Measurements from ENCODE around the gene RETREG2.

RETREG2 gene

GRCh38 chr2:219158586-219158985 lies 19.5 kb upstream of the RETREG2 start:
- no peaks in the 10 kb centered on the region for H3K9me3 Mint-ChIP-seq
- H3K4me1 Mint-ChIP-seq, result peaks cover 18% of the 10 kb centered on the region
- ATAC-seq (replicated peaks; ENCODE audit: extremely low read depth, poor library complexity, severe bottlenecking) (no peak), DNase-seq (ENCODE audit: low spot score in 2 of 2) (no peak)
- H3K36me3 Mint-ChIP-seq (ENCODE audit: insufficient read depth), result peaks cover 31% of the 10 kb centered on the region
- H3K27me3 Mint-ChIP-seq, result no peaks in the 10 kb centered on the region
- H3K4me3 Mint-ChIP-seq, result no peak overlapping the region
- H3K27ac Mint-ChIP-seq (ENCODE audit: low read depth), result no peak overlapping the region

GRCh38 chr2:219159771-219160185 lies 18.3 kb upstream of the RETREG2 start:
- H3K36me3 Mint-ChIP-seq (ENCODE audit: insufficient read depth), result peaks cover 31% of the 10 kb centered on the region
- peaks cover 18% of the 10 kb centered on the region for H3K4me1 Mint-ChIP-seq
- H3K9me3 Mint-ChIP-seq, result no peaks in the 10 kb centered on the region
- DNase-seq (ENCODE audit: low spot score in 2 of 2), result no peak
- peak overlapping the region; percentile 88 for H3K4me3 Mint-ChIP-seq
- no peak for ATAC-seq (replicated peaks; ENCODE audit: extremely low read depth, poor library complexity, severe bottlenecking)
- no peaks in the 10 kb centered on the region for H3K27me3 Mint-ChIP-seq
- peak overlapping the region; percentile 90 for H3K27ac Mint-ChIP-seq (ENCODE audit: low read depth)

GRCh38 chr2:219160186-219161017 lies 17.7 kb upstream of the RETREG2 start, which contains the start of gene NHEJ1:
Gene NHEJ1, minus strand, starts transcription at chr2:219160815. Its CDS starts 2,453 bp downstream, at chr2:219158362.
- H3K4me3 Mint-ChIP-seq, result peak within 1 kb of the TSS; percentile 88
- peak within 1 kb of the TSS; percentile 90 for H3K27ac Mint-ChIP-seq (ENCODE audit: low read depth)
- DNase-seq (ENCODE audit: low spot score in 2 of 2) (peak; percentile 89 to 93), ATAC-seq (replicated peaks; ENCODE audit: extremely low read depth, poor library complexity, severe bottlenecking) (peak; percentile 92)
- H3K4me1 Mint-ChIP-seq, result peaks cover 18% of the 10 kb centered on the region
- no peaks in the 10 kb centered on the region for H3K27me3 Mint-ChIP-seq
- peaks cover 29% of the 10 kb centered on the region for H3K36me3 Mint-ChIP-seq (ENCODE audit: insufficient read depth)
- H3K9me3 Mint-ChIP-seq, result no peaks in the 10 kb centered on the region

- Mint-ChIP-seq H3K4me3 (peak overlapping the region; percentile 88), H3K27ac (ENCODE audit: low read depth) (peak overlapping the region; percentile 90), H3K27me3 (no peaks in the 10 kb centered on the region), H3K36me3 (ENCODE audit: insufficient read depth) (peaks cover 27% of the 10 kb centered on the region), H3K4me1 (peaks cover 18% of the 10 kb centered on the region), H3K9me3 (no peaks in the 10 kb centered on the region)
- ATAC-seq (replicated peaks; ENCODE audit: extremely low read depth, poor library complexity, severe bottlenecking) (no peak), DNase-seq (ENCODE audit: low spot score in 2 of 2) (no peak)
These were observed 17.0 kb upstream of the RETREG2 start for GRCh38 chr2:219161097-219161496.

DNA sequence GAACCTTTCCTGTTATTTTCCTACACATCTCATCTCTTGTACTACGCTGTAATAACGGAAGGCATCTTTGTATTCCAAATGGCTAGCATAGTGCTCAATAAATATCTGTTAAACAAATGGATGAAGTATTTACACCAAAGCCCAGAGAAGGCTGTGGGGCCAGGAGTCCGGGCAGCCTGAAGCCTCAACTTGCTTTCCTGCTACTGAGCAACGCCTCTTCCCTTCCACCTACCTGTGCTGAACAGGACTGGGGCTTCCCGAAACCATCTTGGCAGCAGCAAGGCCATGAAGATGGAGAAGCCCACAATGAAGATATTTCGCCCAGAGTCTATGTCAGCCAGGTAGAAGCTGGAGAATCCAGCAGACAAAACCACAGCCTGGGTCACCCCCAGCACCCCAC lies 14.9 kb upstream of the RETREG2 start:
- H3K27me3 Mint-ChIP-seq, result no peaks in the 10 kb centered on the region
- H3K4me1 Mint-ChIP-seq, result peaks cover 18% of the 10 kb centered on the region
- no peak overlapping the region for H3K27ac Mint-ChIP-seq (ENCODE audit: low read depth)
- H3K9me3 Mint-ChIP-seq, result no peaks in the 10 kb centered on the region
- H3K4me3 Mint-ChIP-seq, result no peak overlapping the region
- no peak for ATAC-seq (replicated peaks; ENCODE audit: extremely low read depth, poor library complexity, severe bottlenecking)
- no peak for DNase-seq (ENCODE audit: low spot score in 2 of 2)
- peaks cover 18% of the 10 kb centered on the region for H3K36me3 Mint-ChIP-seq (ENCODE audit: insufficient read depth)

- Mint-ChIP-seq H3K27me3 (no peaks in the 10 kb centered on the region), H3K27ac (ENCODE audit: low read depth) (no peak overlapping the region)
- no peak for DNase-seq (ENCODE audit: low spot score in 2 of 2)
These were observed 12.8 kb upstream of the RETREG2 start for GRCh38 chr2:219165058-219165911.

GRCh38 chr2:219167997-219168396 lies 10.1 kb upstream of the RETREG2 start:
- DNase-seq (ENCODE audit: low spot score in 2 of 2) (no peak), ATAC-seq (replicated peaks; ENCODE audit: extremely low read depth, poor library complexity, severe bottlenecking) (no peak)
- H3K36me3 Mint-ChIP-seq (ENCODE audit: insufficient read depth), result peaks cover 13% of the 10 kb centered on the region
- peaks cover 15% of the 10 kb centered on the region for H3K4me1 Mint-ChIP-seq
- peak overlapping the region; percentile 65 for H3K27ac Mint-ChIP-seq (ENCODE audit: low read depth)
- H3K9me3 Mint-ChIP-seq, result no peaks in the 10 kb centered on the region
- H3K27me3 Mint-ChIP-seq, result no peaks in the 10 kb centered on the region
- H3K4me3 Mint-ChIP-seq, result no peak overlapping the region

More at GRCh38 chr2:219165058-219165911, 12.8 kb upstream of the RETREG2 start:
- no peaks in the 10 kb centered on the region for H3K9me3 Mint-ChIP-seq
- peaks cover 12% of the 10 kb centered on the region for H3K36me3 Mint-ChIP-seq (ENCODE audit: insufficient read depth)
- H3K4me1 Mint-ChIP-seq, result peaks cover 11% of the 10 kb centered on the region
- no peak for ATAC-seq (replicated peaks; ENCODE audit: extremely low read depth, poor library complexity, severe bottlenecking)
- no peak overlapping the region for H3K4me3 Mint-ChIP-seq

GRCh38 chr2:219168526-219168925 lies 9.5 kb upstream of the RETREG2 start:
- DNase-seq (ENCODE audit: low spot score in 2 of 2) (no peak), ATAC-seq (replicated peaks; ENCODE audit: extremely low read depth, poor library complexity, severe bottlenecking) (no peak)
- Mint-ChIP-seq H3K27me3 (no peaks in the 10 kb centered on the region), H3K36me3 (ENCODE audit: insufficient read depth) (peaks cover 13% of the 10 kb centered on the region), H3K4me3 (no peak overlapping the region), H3K9me3 (no peaks in the 10 kb centered on the region), H3K27ac (ENCODE audit: low read depth) (no peak overlapping the region), H3K4me1 (peaks cover 18% of the 10 kb centered on the region)

DNA sequence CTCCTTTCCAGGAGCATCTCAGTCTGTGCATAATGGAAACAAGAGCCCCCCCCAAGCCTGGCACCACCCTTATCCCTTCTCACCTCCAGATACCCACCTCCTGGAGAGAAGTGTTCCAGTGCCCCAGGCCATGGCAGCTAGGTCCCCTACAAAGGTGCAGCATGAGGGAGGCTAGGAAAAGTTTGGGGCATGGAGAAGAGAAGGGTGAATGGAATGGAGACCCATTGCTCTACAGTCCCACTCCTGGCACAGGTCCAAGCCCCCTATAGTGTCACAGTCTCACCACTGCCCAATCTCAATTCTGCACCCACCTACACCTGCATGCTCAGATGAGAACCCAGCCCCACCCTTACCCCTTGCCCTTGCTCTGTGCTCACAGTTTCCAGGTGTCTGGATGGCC lies 9.1 kb upstream of the RETREG2 start:
- H3K4me3 Mint-ChIP-seq, result no peak overlapping the region
- H3K4me1 Mint-ChIP-seq, result peaks cover 21% of the 10 kb centered on the region
- no peaks in the 10 kb centered on the region for H3K27me3 Mint-ChIP-seq
- no peaks in the 10 kb centered on the region for H3K9me3 Mint-ChIP-seq
- no peak for DNase-seq (ENCODE audit: low spot score in 2 of 2)
- ATAC-seq (replicated peaks; ENCODE audit: extremely low read depth, poor library complexity, severe bottlenecking), result no peak
- H3K27ac Mint-ChIP-seq (ENCODE audit: low read depth), result no peak overlapping the region
- peaks cover 15% of the 10 kb centered on the region for H3K36me3 Mint-ChIP-seq (ENCODE audit: insufficient read depth)

DNA sequence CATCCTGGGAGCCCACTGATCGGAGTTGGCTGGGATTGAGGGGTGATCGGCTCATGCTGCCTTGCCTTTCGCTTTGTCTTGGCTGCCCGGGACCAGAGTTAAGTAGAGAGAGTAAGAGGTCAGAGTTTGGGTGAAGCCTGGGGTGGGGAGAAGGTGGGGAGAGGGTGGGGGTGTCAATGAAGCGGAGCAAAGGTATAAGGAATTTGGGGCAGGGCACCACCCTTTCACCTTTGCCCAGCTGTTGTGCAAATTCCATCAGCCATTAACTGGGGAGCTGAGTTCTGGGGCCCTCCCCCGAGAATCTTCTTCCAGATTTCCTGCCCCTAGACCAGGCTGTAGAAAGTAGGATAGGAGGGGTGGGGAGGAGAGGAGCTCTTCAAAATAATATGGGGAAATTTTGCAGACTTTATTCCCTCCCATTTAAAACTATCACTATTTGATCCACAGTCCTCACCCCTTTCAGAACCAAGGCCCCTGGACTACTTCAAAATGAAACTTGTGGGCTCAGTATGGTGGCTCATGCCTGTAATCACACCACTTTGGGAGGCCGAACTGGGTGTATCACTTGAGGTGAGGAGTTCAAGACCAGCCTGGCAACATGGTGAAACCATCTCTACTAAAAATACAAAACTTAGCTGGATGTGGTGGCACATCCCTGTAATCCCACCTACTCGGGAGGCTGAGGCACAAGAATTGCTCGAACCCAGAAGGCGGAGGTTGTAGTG lies 8.0 kb upstream of the RETREG2 start, which contains the start of gene SLC23A3:
Gene SLC23A3, minus strand, starts transcription at position 100 of the 725 bp plus-strand sequence. Its CDS starts 45 bp downstream, at position 55.
- no peaks in the 10 kb centered on the region for H3K27me3 Mint-ChIP-seq
- ATAC-seq (replicated peaks; ENCODE audit: extremely low read depth, poor library complexity, severe bottlenecking), result no peak
- H3K4me1 Mint-ChIP-seq, result peaks cover 32% of the 10 kb centered on the region
- DNase-seq (ENCODE audit: low spot score in 2 of 2), result no peak
- no peak within 1 kb of the TSS for H3K27ac Mint-ChIP-seq (ENCODE audit: low read depth)
- no peak within 1 kb of the TSS for H3K4me3 Mint-ChIP-seq
- no peaks in the 10 kb centered on the region for H3K9me3 Mint-ChIP-seq
- peaks cover 23% of the 10 kb centered on the region for H3K36me3 Mint-ChIP-seq (ENCODE audit: insufficient read depth)

DNA sequence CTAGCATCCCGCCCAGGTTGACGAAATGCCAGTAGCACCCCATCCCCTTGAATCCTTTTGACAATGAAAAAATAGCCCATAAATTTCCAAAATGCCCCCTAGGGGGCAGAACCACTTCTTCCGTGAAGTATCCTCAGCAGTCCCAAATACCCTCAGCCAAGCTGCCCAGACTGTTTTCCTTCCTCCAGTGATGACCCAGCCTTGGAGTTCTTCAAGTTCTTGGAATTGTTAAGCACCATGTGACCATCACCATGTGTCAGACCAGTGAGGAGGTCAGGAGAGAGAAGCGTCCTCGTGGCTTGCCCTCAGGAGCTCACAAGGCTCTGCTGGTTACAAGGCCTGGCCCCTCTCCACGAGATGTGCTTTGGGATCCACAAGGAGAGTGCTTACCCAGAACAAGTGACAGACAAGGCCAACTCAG lies 6.8 kb upstream of the RETREG2 start:
- peak overlapping the region; percentile 79 for H3K27ac Mint-ChIP-seq (ENCODE audit: low read depth)
- DNase-seq (ENCODE audit: low spot score in 2 of 2) (no peak), ATAC-seq (replicated peaks; ENCODE audit: extremely low read depth, poor library complexity, severe bottlenecking) (no peak)
- H3K4me3 Mint-ChIP-seq, result no peak overlapping the region
- H3K4me1 Mint-ChIP-seq, result peaks cover 32% of the 10 kb centered on the region
- H3K27me3 Mint-ChIP-seq, result no peaks in the 10 kb centered on the region
- peaks cover 23% of the 10 kb centered on the region for H3K36me3 Mint-ChIP-seq (ENCODE audit: insufficient read depth)
- no peaks in the 10 kb centered on the region for H3K9me3 Mint-ChIP-seq

Measured in central memory CD8-positive, alpha-beta T cell (primary cell).